Fibroblast of lung (primary cell): ENCODE results near the gene TNIK.

Experiments used
- EZH2 ChIP-seq: IDR thresholded peaks from 2 replicates; pipeline ENCODE4 v1.5.1; 2012; ENCODE audit warnings: low read length, control low read depth, mild to moderate bottlenecking; ENCODE audit errors: missing control alignments
- TF ChIP-seq, protein P1 (sequence below), 2 donors: IDR thresholded peaks in 1 of 2; conservative IDR thresholded peaks in 1 of 2; 1 replicate in 1 of 2; 2 replicates in 1 of 2; pipeline ENCODE4 v1.5.1; 2011 to 2012; ENCODE audit warnings: low read length in 2 of 2, control low read depth in 1 of 2, inconsistent platforms in 1 of 2, low read depth in 1 of 2, mild to moderate bottlenecking in 1 of 2

DNA sequence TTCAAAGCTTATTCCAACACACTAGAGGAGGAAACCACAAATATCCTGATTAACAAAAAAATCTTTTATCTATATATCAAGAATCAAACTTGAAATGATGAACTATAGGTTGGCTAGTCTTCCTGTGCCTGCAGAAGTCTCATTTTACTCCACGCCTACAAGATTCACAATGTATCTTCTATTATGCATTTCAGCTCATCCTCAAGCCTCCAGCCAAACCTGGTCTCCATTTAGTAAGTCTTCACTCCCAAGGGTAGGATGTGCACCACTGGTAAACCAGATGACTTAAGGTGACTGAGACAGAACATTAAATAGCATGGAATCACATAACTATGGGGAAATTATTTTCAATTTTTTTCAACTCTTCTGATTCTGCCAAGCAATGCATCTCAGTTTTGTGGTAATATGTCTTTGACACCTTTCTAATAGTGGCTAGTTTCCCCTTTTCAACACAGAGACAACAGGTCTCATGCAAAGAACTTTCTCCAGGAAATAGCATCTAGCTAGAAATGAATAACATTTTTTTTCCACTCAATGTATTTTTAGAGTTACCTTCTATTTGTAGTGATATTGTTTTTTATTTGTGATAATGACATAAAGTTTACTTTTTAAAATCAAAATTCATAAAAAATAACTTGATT, 166.9 kb downstream of the TNIK start:
- TF ChIP-seq, protein P1, sequence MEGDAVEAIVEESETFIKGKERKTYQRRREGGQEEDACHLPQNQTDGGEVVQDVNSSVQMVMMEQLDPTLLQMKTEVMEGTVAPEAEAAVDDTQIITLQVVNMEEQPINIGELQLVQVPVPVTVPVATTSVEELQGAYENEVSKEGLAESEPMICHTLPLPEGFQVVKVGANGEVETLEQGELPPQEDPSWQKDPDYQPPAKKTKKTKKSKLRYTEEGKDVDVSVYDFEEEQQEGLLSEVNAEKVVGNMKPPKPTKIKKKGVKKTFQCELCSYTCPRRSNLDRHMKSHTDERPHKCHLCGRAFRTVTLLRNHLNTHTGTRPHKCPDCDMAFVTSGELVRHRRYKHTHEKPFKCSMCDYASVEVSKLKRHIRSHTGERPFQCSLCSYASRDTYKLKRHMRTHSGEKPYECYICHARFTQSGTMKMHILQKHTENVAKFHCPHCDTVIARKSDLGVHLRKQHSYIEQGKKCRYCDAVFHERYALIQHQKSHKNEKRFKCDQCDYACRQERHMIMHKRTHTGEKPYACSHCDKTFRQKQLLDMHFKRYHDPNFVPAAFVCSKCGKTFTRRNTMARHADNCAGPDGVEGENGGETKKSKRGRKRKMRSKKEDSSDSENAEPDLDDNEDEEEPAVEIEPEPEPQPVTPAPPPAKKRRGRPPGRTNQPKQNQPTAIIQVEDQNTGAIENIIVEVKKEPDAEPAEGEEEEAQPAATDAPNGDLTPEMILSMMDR (conservative IDR thresholded peaks at IDR 0.05 in 1 of 2, IDR thresholded peaks at IDR 0.05 in 1 of 2; ENCODE audit: low read depth in 1 of 2, low read length in 2 of 2) = no peak
- TF ChIP-seq EZH2 = no peak
